ENCODE measurements around the gene FAM171A1.

Gene FAM171A1

GRCh38 chr10:15373199-15373598 is 2.1 kb upstream of the FAM171A1 start:
- no peak for DNase-seq

GRCh38 chr10:15370212-15370855 is 755 bp downstream of the FAM171A1 start:
- DNase-seq: peak; percentile 13

DNA sequence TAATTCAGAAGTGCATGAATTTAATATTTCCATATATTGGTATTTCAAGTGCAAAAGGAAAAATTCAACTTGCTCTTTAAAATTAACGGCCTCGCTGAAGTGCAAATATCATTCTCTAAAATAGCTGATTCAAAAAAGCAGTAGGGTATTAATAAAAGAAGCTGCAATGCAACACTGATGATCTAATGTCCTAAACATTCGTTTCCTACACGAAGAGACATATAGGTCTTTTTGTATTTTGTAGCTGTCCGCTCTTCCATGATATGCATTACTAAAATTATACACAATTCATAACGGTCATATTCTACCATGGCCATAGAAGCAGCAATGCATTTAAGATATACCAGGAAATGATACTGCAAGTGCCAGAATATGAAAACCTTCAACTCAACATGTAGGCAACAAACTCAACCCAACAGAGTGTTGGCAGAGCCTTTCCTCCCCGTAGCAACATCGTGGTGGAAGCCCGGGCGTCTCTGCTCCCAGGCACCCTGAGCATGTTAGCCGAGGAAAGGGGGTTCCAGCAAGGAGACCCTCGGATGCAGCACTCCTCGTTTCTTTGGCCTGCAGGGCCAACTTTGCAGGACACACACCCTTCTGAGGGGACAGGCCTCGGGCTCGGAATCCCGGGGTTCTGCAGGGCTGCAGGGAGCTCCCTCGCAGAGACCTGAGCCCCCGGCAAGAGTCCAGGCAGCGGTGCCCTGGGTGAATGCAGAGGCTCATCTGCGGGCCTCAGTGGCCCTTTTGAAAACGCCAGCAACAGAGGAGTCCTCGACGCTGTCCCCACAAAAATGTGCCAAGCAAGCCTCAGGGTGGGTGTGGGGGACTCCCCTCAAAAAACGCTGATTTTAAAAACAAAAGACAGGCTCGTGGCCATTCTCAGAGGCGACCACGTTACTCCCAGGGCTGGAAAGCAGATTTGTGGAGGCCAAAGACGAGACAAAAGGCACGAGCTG is 1.6 kb downstream of the FAM171A1 start:
- DNase-seq: no peak

DNA sequence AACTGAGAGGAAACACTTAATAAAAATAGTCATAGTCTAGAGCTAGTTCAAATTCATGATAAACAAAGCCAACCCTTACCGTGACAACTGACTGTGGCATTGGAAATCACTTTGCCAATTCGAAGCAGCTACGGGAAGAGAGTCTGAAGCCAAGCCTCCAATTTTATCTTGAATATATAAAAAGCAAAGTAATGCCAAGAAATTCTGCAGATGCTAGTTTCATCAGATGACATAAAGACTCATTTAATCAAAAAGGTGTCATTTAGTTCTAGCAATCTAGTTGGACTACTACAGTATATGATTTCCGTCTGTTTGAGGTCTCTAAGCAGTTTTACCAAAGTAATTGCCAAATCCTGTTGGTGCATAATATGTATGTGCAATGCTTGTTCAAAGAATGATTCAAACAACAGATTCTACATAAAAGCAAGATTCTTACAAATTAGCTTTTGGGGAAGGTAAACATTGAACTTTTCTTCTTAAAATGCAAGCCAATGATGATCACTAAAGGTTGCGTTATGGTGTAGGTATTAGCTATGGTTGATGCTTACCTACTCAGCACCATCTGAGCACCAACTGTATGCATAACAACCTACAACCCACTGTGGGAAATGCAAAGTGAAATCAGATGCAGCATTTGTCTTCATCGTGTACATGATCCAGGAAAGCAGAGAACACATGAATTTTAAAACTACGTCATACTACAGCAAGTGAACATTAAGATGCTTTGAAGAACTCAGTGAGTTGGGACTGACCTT is 2.8 kb downstream of the FAM171A1 start:
- no peak for DNase-seq

GRCh38 chr10:15367296-15368085 is 3.6 kb downstream of the FAM171A1 start:
- no peak for DNase-seq

DNA sequence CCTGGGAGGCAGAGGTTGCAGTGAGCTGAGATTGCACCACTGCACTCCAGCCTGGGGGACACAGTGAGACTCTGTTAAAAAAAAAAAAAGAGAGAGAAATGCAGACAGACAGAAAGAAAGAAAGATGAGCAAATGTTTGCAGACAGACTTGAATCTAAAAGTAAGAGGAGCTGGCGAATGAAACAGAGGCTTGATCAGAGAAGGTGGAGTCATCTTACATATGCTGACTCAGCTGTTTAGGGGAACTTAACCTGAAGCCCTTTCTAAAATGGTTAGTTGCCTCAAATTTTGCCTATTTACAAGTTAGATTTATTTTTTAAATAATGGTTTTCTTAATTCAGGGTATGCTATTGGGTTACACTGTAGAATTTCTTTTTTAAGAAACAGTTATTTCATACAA is 5.4 kb downstream of the FAM171A1 start:
- no peak for DNase-seq

- no peak for DNase-seq
These were observed 7.1 kb downstream of the FAM171A1 start for GRCh38 chr10:15364001-15364400.

GRCh38 chr10:15363031-15363430 is 8.1 kb downstream of the FAM171A1 start:
- DNase-seq: no peak

DNA sequence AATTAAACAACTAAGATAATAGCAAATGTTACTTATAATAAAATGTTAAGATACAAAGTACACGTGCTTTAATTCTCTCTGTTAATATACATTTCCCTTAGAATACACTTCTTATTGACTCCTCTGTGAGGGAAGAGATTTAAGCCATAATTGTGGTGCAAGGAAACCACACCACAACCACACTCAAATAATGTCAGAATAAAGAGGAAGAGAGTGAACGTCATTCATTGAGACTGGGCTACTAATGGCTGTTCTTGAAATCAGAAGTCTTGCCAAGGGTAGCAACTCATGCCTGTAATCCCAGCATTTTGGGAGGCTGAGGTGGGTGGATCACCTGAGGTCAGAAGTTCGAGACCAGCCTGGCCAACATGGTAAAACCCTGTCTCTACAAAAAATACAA is 10.0 kb downstream of the FAM171A1 start:
- no peak for DNase-seq

DNA sequence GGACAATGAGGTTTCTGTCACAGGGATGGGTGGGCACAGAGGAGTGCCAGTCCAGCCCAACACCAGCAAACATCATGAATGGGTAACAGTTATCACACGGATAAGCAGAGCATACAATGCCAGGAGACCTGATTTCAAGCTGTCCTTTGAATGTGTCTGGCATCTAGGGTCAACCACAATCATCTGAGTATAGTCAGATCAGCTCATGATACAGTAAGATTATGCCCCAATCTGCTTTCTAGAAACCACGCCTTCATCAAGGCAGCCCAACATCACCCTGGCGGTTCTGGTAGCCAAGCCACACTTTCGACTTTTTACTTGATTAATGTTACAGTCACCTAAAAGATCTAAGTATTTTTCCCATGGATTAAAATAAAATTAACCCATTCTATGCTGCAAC is 10.5 kb downstream of the FAM171A1 start:
- DNase-seq: no peak

GRCh38 chr10:15353471-15354017 is 17.5 kb downstream of the FAM171A1 start:
- DNase-seq: no peak

GRCh38 chr10:15352836-15353235 is 18.3 kb downstream of the FAM171A1 start:
- DNase-seq: no peak

DNA sequence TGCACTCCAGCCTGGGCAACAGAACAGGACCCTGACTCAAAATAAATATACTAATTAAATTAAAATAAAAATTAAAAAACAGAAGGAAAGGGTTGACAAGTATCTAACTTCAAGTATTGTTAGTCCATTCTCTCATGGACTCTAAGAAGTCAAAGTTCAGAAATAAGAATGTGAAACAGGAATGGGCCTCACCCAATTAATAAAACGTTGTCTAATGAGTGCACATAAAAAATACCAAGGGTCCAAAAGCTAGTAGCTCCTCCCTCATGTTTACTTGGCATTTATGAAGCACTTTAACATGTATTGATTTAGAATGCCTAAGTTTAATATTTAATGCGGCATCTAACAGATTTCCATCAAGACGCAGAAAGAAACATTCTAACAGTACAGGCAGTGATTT is 18.9 kb downstream of the FAM171A1 start:
- no peak for DNase-seq

GRCh38 chr10:15351099-15351820 is 19.8 kb downstream of the FAM171A1 start:
- DNase-seq: no peak

DNA sequence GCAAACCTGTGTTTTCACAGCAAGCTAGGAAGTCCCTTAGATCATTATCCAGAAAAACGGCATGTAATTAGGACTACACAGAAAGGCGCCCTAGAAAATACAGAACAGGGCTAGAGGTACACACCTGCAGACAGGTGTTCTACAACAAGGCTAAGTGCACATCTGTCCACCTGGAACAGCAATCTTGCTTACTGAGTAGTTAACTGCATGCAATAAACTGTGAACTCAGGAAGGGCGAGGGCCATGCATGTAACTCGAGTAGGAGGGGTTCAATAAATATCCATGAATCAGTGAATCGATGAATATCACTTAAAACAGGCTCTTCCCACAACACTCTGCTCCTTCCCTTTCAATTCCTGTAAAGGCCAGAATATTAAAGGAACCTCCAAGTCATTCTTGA is 22.0 kb downstream of the FAM171A1 start:
- DNase-seq: no peak

DNA sequence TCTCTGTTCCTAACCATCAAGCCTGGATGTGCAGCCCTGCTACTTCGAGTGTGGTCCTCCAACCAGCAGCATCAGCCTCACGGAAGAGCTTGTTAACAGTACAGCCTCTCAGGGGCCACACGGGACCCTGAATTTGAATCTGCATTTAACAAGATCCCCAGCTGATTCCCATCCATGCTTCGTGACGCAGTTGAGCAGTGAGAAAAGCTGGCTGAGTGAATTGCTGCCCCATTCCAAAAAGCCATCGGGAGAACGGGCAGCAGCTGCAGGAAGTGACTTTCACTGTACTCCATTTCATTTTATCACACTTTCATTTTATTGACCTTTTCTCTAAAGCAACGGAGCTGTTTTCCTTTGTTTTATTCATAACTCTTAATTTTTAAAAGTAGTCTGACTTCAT is 22.5 kb downstream of the FAM171A1 start:
- no peak for DNase-seq

DNA sequence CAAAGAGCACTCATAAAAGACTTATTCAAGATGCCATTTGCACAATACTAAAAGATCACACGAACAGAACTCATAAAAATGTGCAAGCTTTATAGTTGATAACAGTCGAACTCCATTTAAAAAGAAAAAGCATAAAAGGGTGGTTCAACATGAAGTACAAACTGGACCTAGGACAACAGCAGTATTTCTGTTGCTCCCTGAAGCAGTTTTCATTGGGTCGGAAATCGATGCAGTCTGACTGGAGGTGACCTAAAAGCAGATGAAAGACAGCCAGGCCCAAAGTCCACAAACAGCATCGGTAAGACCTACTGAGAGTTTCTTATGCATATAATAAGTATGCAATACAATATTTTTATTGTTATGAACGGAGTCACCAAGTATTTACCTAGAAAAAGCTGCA is 23.9 kb downstream of the FAM171A1 start:
- DNase-seq: no peak

GRCh38 chr10:15346440-15347141 is 24.5 kb downstream of the FAM171A1 start:
- no peak for DNase-seq

DNA sequence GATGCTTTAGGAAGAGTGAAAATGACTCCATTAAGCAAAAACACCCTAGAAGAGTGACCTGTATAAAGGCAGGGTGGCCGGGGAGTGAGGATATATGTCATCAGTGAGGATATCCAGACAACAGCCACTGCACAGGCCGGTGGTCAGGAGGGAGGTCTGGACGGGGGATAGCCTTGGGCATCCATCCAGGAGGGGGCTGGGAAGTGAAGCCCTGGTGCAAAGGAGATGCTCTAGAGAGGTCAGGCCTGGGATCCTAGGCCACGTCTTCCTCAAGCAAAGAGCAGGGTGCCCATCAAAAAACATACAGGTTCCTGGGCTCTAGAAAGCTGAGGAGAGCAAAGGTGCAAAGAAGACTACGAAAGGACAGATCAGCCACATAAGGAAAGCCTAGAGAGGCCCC is 25.6 kb downstream of the FAM171A1 start:
- DNase-seq: no peak

GRCh38 chr10:15344876-15345285 is 26.2 kb downstream of the FAM171A1 start:
- DNase-seq: no peak

DNA sequence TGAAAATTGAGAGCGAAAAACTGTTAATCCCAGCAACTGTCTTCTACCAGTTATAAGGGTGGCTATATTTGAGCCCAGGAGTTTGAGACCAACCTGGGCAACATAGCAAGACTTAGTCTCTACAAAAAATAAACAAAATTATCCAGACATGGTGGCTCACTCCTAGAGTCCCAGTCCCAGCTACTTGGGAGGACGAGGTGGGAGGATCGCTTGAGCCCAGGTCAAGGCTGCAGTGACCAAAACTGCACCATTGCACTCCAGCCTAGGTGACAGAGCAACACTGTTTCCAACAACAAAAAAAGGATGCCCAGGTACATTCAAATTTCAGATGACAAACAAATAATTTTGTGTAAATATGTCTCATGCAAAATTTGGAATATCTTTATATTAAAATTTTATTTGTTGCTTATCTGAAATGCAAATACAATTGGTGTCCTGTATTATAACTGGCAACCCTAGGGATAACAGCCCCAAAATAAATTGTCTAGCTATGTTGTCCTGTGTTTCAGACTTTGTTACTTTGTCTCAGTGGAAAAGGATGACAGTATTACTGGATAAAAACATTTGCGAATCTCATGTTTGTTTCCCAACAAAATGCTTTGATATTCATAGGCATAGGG is 26.7 kb downstream of the FAM171A1 start:
- DNase-seq: no peak
